ENCODE measurements around the gene CPE. TPM values are rescaled to one million over a fixed set of nuclear protein-coding genes. Genes with fewer than 3 reads are reported as not detected.

CPE gene
- polyA plus RNA-seq, 1 donor (not counting 4 experiments of a cell fraction or from before 2014, with no cell fraction given): 1.9 TPM

DNA sequence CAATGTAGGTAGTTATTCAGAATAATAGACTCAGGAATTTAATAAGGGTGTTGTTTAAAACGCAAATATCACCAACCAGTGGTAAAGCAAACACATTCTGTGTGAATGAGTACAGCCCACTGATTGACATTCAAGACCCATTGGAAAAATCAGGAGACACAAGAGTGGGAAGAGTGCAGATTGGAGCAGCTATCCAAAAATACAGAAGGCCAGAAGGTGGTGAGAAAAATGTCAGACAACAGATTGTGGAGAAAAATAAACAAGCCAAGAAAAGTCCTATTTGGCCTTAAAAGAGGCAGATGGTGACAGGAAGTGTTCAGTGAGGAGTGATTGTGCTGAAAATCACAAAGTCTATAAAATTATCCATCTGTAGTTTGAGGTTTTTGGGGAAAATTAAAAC is 39.3 kb downstream of the CPE start:
- H3K79me2 ChIP-seq (ENCODE audit: control insufficient read depth, insufficient read depth, low read length): no peaks in the 10 kb centered on the region
- no peak overlapping the region for H3K4me2 ChIP-seq (ENCODE audit: control insufficient read depth, extremely low read depth, insufficient read depth, low read depth, low read length)
- no peaks in the 10 kb centered on the region for H3K27me3 ChIP-seq (ENCODE audit: control insufficient read depth, extremely low read depth, insufficient read depth, low read length)
- dilution Hi-C loops (cut with MboI; ENCODE audit: extremely low pct_ligation_motif_present, low sequenced_read_pairs): no loop called here
- FAIRE-seq (no peak), DNase-seq (ENCODE audit: low read depth, low spot score) (no peak)
- no peak overlapping the region for H3K9ac ChIP-seq (ENCODE audit: control insufficient read depth, extremely low read depth, insufficient read depth, low read length)
- no peaks in the 10 kb centered on the region for H3K4me1 ChIP-seq (ENCODE audit: control insufficient read depth, extremely low read depth, insufficient read depth, low read length)
- no peaks in the 10 kb centered on the region for H3K36me3 ChIP-seq (ENCODE audit: control insufficient read depth in 2 of 2, extremely low read depth in 1 of 2, insufficient read depth in 2 of 2, low read length in 2 of 2)
- H3K9me1 ChIP-seq (ENCODE audit: control insufficient read depth, extremely low read depth, insufficient read depth, low read length): no peaks in the 10 kb centered on the region
- no peaks in the 10 kb centered on the region for H3K9me3 ChIP-seq (ENCODE audit: control insufficient read depth, low read depth, low read length)
- no peak overlapping the region for H2AFZ ChIP-seq (ENCODE audit: control insufficient read depth, low read length)
- TF ChIP-seq EZH2 (IDR thresholded peaks at IDR 0.05; ENCODE audit: low read length): no peak
- TF ChIP-seq, protein P1, sequence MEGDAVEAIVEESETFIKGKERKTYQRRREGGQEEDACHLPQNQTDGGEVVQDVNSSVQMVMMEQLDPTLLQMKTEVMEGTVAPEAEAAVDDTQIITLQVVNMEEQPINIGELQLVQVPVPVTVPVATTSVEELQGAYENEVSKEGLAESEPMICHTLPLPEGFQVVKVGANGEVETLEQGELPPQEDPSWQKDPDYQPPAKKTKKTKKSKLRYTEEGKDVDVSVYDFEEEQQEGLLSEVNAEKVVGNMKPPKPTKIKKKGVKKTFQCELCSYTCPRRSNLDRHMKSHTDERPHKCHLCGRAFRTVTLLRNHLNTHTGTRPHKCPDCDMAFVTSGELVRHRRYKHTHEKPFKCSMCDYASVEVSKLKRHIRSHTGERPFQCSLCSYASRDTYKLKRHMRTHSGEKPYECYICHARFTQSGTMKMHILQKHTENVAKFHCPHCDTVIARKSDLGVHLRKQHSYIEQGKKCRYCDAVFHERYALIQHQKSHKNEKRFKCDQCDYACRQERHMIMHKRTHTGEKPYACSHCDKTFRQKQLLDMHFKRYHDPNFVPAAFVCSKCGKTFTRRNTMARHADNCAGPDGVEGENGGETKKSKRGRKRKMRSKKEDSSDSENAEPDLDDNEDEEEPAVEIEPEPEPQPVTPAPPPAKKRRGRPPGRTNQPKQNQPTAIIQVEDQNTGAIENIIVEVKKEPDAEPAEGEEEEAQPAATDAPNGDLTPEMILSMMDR (optimal IDR thresholded peaks at IDR 0.05 in 1 of 3, IDR thresholded peaks at IDR 0.05 in 1 of 3, conservative IDR thresholded peaks at IDR 0.05 in 1 of 3; ENCODE audit: extremely low read depth in 1 of 3, insufficient read depth in 2 of 3, low read length in 3 of 3): no peak
- no peaks in the 10 kb centered on the region for H4K20me1 ChIP-seq (ENCODE audit: control insufficient read depth, extremely low read depth, insufficient read depth, low read length)
- H3K27ac ChIP-seq (ENCODE audit: control insufficient read depth, insufficient read depth, low read length): no peak overlapping the region
- H3K4me3 ChIP-seq (ENCODE audit: control insufficient read depth in 2 of 3, extremely low read depth in 1 of 3, insufficient read depth in 2 of 3, low read depth in 1 of 3, low read length in 3 of 3): no peak overlapping the region

DNA sequence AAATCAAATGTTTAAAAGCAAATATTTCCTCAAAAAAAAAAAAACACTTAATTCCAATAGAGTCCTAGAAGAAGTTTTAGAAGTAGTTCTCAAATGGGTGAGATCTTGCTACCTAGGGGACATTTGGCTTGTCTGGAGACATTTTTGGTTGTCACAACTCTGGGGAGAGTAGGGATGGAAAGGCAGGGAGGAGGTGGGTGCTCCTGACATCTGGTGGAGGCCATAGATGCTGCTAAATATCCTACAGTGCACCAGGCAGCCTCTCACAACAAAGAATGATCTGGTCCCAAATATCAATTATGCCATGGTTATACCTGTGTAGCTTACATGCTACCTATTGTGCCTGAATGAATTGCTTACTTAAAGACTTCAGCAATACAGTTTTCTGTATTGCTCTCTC is 46.8 kb downstream of the CPE start:
- H3K4me1 ChIP-seq (ENCODE audit: control insufficient read depth, extremely low read depth, insufficient read depth, low read length): no peaks in the 10 kb centered on the region
- no peak overlapping the region for H2AFZ ChIP-seq (ENCODE audit: control insufficient read depth, low read length)
- H3K4me2 ChIP-seq (ENCODE audit: control insufficient read depth, extremely low read depth, insufficient read depth, low read depth, low read length): no peak overlapping the region
- H3K27ac ChIP-seq (ENCODE audit: control insufficient read depth, insufficient read depth, low read length): no peak overlapping the region
- dilution Hi-C loops (cut with MboI; ENCODE audit: extremely low pct_ligation_motif_present, low sequenced_read_pairs): no loop called here
- no peaks in the 10 kb centered on the region for H3K9me3 ChIP-seq (ENCODE audit: control insufficient read depth, low read depth, low read length)
- no peaks in the 10 kb centered on the region for H3K36me3 ChIP-seq (ENCODE audit: control insufficient read depth in 2 of 2, extremely low read depth in 1 of 2, insufficient read depth in 2 of 2, low read length in 2 of 2)
- no peaks in the 10 kb centered on the region for H3K9me1 ChIP-seq (ENCODE audit: control insufficient read depth, extremely low read depth, insufficient read depth, low read length)
- DNase-seq (ENCODE audit: low read depth, low spot score): no peak
- no peak for TF ChIP-seq EZH2 (IDR thresholded peaks at IDR 0.05; ENCODE audit: low read length)
- TF ChIP-seq, protein P1 (optimal IDR thresholded peaks at IDR 0.05 in 1 of 3, IDR thresholded peaks at IDR 0.05 in 1 of 3, conservative IDR thresholded peaks at IDR 0.05 in 1 of 3; ENCODE audit: extremely low read depth in 1 of 3, insufficient read depth in 2 of 3, low read length in 3 of 3): peak in 2 of 3 experiments; percentile 10 to 32
- H3K9ac ChIP-seq (ENCODE audit: control insufficient read depth, extremely low read depth, insufficient read depth, low read length): no peak overlapping the region
- no peak for FAIRE-seq
- H3K79me2 ChIP-seq (ENCODE audit: control insufficient read depth, insufficient read depth, low read length): no peaks in the 10 kb centered on the region
- H3K27me3 ChIP-seq (ENCODE audit: control insufficient read depth, extremely low read depth, insufficient read depth, low read length): no peaks in the 10 kb centered on the region
- no peak overlapping the region for H3K4me3 ChIP-seq (ENCODE audit: control insufficient read depth in 2 of 3, extremely low read depth in 1 of 3, insufficient read depth in 2 of 3, low read depth in 1 of 3, low read length in 3 of 3)
- H4K20me1 ChIP-seq (ENCODE audit: control insufficient read depth, extremely low read depth, insufficient read depth, low read length): no peaks in the 10 kb centered on the region

Data from keratinocyte (primary cell).